HG03575 (cell line): ENCODE data around the gene CTSH.
"Not testable (repeated sequence)": the region's sequence is repeated elsewhere in the genome, so short reads cannot be mapped to it uniquely, and the experiment has no call there.

Source experiments
- ATAC-seq: cut with Tn5 transposase; IDR thresholded peaks from one replicate; pipeline ENCODE4 v1.9.1; 2021; ENCODE audit not compliant: unreplicated experiment, insufficient number of reproducible peaks, low FRiP score; ENCODE audit errors: extremely low read depth

CTSH gene

GRCh38 chr15:78906316-78906620, 38.6 kb downstream of the CTSH start:
- ATAC-seq, result no peak

DNA sequence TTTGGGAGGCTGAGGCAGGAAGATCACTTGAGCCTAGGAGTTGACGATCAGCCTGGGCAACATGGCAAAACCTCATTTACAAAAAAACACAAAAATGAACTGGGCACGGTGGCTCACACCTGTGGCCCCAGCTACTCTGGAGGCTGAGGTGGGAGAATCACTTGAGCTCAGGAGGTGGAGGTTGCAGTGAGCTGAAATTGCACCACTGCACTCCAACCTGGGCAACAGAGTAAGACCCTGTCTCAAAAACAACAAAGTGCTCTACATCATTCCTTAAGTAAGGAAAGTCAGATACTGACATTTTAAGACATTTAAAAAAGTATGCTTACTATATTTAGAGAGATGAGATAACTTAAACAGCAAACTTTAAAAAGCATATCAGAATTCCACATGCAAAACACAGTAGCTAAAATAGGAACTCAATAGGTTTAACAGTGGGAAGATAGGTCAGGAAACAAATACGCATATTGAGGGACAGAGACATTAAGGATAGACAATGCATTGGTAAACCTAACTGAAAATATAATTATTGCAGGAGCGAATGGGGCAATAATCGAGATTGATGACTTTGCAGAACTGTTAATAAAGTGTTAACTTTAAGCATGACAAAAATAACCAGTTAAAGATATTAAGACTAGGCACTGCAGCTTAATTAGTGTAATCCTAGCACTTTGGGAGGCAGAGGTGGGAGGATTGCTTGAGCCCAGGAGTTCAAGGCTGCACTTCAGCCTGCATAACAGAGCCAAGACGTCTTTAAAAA, 40.1 kb downstream of the CTSH start:
- ATAC-seq, result no peak

GRCh38 chr15:78902281-78903032, 42.4 kb downstream of the CTSH start:
- ATAC-seq, result not testable (repeated sequence)

DNA sequence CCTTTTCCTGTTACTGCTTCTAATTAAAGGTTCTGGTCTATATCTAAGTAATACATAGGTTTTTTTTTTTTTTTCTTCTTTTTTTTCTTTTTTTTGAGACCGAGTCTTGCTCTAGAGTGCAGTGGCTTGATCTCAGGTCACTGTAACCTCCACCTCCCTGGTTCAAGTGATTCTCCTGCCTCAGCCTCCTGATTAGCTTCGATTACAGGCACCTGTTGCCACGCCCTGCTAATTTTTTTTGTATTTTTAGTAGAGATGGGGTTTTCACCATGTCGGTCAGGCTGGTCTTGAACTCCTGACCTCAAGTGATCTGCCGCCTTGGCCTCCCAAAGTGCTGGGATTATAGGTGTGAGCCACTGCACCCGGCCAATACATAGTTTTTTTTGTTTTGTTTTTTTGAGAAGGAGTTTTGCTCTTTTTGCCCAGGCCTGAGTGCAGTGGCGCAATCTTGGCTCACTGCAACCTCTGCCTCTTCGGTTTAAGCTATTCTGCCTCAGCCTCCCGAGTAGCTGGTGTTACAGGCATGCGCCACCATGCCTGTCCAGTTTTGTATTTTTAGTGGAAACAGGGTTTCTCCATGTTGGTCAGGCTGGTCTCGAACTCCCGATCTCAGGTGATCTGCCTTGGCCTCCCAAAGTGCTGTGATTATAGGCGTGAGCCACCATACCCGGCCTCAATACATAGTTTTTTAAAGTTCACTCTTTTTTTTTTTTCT, 43.9 kb downstream of the CTSH start:
- ATAC-seq, result not testable (repeated sequence)

- ATAC-seq, result no peak
Measured at GRCh38 chr15:78898540-78898939, 46.3 kb downstream of the CTSH start.

GRCh38 chr15:78895471-78895870, 49.4 kb downstream of the CTSH start:
- no peak for ATAC-seq

- ATAC-seq, result no peak
Measured at GRCh38 chr15:78893538-78893937, 51.3 kb downstream of the CTSH start.

- no peak for ATAC-seq
Measured at GRCh38 chr15:78889000-78889399, 55.8 kb downstream of the CTSH start.

GRCh38 chr15:78881681-78882080, 63.2 kb downstream of the CTSH start:
- no peak for ATAC-seq

DNA sequence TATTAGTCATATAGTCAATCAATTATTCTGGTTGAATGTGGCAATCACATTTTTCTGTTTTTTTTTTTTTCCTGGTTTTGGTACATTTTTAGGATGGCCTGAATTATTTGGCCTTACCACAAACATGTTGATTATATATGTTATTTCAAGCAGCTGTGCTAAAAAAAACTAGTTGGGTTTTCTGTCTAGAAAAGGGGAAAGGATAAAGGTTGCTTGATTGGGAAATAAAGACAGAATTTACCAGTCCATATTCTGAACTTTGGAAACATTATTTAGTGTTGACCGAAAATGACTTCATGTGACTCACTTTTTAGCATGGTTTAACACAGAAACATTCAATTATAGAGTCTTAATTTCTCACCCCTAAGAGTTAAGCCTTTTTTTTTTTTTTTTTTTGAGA, 64.0 kb downstream of the CTSH start:
- no peak for ATAC-seq

DNA sequence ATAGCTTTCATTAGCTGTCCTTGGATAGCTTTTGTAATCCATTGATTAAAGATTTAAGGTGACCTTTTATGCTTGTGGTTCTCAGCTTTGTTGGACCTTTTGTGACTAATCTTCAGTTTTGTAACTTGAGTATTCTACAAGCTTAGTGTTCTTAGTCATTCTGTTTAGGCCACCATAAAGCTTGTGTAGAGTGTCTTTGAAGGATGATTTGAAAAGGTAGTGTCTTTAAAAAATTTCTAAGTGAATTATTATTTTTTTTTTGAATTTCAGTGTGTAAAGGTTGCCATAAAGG, 64.7 kb downstream of the CTSH start:
- no peak for ATAC-seq

- ATAC-seq, result no peak
Measured at GRCh38 chr15:78879517-78880241, 65.2 kb downstream of the CTSH start.

DNA sequence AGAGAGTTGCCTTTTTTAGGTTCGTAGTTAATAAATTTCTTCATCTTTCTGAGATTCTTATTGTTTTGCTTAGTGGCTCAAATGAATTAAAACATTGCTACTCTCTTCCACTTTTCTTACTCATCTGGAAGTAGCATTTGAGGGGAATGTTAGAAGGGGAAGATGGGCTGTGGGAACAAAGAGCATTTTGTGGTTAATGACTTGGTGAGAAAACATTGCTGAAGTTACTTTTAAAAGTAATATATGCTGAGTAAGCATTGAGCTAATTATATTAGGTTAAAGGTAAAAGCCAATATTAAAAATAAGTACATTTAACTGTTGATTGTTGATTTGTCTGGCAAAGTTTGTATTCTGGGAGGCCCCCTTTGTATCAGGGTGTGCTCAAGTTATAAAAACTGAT, 66.5 kb downstream of the CTSH start:
- no peak for ATAC-seq

DNA sequence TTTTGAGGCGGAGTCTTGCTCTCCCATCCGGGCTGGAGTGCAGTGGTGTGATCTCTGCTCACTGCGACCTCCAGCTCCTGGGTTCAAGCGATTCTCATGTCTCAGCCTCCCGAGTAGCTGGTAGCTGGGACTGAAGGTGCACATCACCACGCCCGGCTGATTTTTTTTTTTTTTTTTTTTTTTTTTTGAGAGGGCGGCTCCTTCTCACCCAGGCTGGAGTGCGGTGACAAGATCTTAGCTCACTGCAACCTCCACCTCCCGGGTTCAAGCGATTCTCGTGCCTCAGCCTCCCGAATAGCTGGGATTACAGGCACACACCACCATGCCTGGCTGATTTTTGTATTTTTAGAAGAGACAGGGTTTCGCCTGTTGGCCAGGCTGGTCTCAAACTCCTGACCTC, 67.9 kb downstream of the CTSH start:
- not testable (repeated sequence) for ATAC-seq

GRCh38 chr15:78875107-78875914, 69.5 kb downstream of the CTSH start:
- no peak for ATAC-seq

DNA sequence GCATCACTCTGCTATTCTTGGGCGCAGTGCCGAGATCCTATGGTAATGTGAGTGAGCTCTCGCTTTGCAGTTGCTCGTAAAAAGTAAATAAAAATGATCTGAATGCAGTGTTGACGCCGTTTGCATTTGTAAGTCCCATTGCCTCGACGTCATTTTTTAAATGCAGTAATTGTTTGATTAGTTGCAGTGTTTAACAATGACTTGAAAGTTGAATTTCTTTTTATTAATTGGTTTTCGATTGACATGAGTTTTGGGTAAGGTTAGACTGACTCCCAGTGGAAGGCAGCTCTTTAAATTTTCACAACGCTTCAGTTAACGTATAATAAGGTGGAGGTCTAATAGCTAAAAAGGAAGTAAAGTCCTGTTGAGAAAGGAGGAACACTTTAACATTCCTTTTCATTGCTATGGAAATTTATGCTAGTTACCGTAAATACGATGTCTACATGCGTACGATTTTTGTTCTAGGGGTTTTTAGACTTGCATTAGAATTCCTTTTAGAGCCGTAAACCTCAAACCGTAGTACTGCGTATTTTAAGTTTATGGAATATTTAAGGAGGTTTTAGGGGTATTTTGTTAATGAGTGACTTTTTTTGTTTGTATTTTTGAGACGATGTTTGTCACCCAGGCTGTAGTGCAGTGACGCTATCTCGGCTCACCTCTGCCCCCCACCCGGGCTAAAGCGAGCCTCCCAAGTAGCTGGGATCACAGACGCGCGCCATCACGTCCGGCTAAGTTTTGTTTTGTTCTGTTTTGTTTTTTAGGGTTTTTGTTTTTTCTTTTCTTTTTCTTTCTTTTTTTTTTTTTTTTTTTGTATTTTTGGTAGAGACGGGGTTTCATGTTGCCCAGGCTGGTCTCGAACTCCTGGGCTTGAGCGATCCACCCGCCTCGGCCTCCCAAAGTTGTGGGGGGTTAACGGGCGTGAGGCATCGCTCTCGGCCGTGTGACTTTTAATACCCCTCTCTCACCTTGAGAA, 70.8 kb downstream of the CTSH start:
- no peak for ATAC-seq

- ATAC-seq, result no peak
Measured at GRCh38 chr15:78872972-78873792, 71.7 kb downstream of the CTSH start.
